Islet of Langerhans (tissue), 1 donor: Measurements from ENCODE around the gene HIBADH.
"Not testable (repeated sequence)": the region's sequence is repeated elsewhere in the genome, so short reads cannot be mapped to it uniquely, and the experiment has no call there.

Source experiments
- FAIRE-seq: peaks from one replicate; lab custom pipeline; 2011; peaks lifted over from hg19 to GRCh38; lab: Jason Lieb, UNC

Gene HIBADH

DNA sequence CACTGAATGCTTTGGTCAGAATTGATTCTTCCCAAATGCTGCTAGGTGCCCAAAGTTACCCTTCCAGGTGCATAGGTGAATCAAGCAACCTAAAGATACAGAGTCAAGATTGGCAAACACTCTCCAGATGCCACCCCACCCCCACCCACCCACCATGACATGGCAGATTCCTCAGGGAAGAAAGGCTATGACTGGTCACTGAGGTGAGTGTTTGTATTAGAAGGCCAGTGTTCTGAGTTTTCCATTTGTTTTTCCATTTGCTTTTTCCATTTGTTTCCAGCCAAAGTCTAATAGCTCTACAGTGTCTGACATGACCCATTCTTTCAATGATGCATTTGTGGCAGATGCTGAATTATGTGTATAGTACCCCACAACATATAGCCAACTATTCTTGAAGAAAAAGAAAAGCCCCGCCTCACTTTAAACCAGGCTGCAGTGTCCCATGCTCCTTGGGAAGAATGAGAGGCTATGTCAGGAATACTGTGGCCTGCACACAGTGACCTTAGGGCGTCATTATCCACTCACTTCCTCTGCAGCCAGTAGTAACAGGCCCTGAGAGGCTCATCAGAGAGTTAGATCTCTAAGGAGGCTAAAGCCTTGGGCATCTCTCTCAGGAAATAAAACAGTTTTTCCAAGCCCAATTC is 16.1 kb upstream of the HIBADH start:
- FAIRE-seq = no peak

- FAIRE-seq = no peak
Measured at GRCh38 chr7:27677912-27678612, 15.4 kb upstream of the HIBADH start.

GRCh38 chr7:27674126-27674525 is 11.4 kb upstream of the HIBADH start:
- FAIRE-seq = not testable (repeated sequence)

DNA sequence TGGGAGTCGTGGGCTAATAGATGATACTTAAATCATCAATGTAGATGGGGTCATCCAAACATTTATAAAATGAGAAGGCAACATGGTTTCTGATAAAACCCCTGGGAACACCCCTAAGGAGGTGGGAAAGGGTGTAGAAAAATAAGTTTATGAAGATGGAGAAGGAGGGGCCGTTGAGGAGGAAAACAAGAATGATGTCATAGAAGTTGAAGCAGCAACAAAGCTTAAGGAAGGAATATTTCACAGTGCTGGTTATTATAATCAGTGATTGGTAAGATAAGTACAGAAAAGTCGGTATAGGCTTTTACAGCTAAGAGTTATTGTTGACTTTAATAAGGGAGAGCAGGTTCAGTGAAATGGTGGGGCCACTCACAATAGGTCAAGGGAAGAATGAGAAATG is 9.0 kb upstream of the HIBADH start:
- FAIRE-seq = no peak

DNA sequence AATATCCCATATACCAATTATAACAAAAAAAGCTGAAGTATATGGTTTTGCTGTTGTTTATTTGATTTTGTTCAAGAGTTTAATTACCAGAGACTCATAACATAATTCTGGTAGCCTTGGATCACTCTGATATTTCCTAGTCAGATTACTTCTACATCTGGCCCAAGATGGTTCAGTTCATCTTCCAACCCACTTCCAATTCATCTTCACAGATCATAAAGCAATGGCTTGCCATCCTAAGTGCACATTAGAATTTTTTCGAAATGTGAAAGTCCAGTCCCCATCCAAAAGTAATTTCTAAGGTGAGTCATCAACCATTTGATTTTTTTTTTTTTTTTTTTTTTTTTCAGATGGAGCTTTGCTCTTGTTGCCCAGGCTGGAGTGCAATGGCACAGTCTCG is 8.0 kb upstream of the HIBADH start:
- FAIRE-seq = no peak

- no peak for FAIRE-seq
Measured at GRCh38 chr7:27670177-27670576, 7.5 kb upstream of the HIBADH start.

DNA sequence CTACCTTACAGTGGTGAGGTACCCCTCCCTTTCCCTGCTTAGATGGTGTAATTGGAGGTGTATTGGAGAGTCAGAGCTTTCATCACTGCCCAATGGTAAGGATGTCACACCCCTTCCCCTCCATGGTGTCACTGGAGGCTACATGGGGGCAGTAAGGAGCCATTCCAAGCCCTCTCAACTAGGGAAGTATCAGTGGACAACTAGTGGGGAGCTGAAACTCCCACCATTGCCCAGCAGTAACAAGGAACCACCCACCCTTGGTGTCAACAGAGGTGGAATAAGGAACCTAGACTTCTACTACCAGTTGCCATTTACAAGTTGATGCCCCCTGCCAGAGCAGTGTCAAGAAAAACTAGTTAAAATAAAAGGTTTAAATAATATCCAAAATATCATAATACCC is 2.8 kb upstream of the HIBADH start:
- FAIRE-seq = no peak

- no peak for FAIRE-seq
Measured at GRCh38 chr7:27663989-27664331, 1.3 kb upstream of the HIBADH start.

GRCh38 chr7:27661811-27662489 is 733 bp downstream of the HIBADH start:
- FAIRE-seq = no peak

GRCh38 chr7:27656724-27657123 is 6.0 kb downstream of the HIBADH start:
- no peak for FAIRE-seq

- FAIRE-seq = no peak
Measured at GRCh38 chr7:27655184-27655583, 7.5 kb downstream of the HIBADH start.

GRCh38 chr7:27652518-27652917 is 10.2 kb downstream of the HIBADH start:
- no peak for FAIRE-seq

DNA sequence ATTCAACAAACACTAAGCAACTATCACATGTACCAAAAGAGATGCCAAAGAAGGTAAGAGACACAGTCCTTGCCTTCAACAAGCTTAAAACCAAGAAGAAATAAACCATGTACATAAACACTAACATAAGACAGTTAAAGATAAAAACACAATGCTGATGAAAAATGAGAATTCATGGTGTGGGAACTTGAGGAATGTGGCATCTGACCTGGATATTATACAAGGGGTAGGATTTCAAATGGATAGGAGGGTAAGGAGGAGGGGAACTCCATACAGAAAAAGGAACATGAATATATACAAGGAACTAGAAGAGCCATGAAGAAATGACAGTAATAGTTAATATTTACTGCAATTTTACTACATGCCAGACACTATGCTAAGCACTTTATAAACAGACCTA is 11.0 kb downstream of the HIBADH start:
- FAIRE-seq = no peak

- no peak for FAIRE-seq
Measured at GRCh38 chr7:27650283-27650682, 12.4 kb downstream of the HIBADH start.

- no peak for FAIRE-seq
Measured at GRCh38 chr7:27647489-27647888, 15.2 kb downstream of the HIBADH start.

- no peak for FAIRE-seq
Measured at GRCh38 chr7:27647046-27647445, 15.6 kb downstream of the HIBADH start.

DNA sequence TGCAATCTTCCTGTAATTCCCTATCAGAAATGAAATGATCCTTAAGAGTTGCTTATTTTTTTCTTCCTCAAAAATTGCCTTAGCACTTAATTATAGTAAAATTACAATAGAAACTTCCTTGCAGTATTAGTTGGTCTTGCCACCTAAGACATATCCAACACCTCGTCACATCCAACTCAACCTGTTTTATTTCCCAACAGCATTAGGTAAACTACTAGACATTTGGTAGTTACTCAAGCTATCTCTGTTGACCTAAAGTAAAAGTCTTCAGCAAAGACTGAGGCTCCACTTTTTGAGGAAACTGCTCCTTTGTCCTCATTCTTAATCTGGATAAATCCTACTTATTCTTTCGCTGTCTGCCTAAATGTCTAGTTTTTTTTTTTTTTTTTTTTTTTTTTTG is 20.4 kb downstream of the HIBADH start:
- FAIRE-seq = no peak

DNA sequence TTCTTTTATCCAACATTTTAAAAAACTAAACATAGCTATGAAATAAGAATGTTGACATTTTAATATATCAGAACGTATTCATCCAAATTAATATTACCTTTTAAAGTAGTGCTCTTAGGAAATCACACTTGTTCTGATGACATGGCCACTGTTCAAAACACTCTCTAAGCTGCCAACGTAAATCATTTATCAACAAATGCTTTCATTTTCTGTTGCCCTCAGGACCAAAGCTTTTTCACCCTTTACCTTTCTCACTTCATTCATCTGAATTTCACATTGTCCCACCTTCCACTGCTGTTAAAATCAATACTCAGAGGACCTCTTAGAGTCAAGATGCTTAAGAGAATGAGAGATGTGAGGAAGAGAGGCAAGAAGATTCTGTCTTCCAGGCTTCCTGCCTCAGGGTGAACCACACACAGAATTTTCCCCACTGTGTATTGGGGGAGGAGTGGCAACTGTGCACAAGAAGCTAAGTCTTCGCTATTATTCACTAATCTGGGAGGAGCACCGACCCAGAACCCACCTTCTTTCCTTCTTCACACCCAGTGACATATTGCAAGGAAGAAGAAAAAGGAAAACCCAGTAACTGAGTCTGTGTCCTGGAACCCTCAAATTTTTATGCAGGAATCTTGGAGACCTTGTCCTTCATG is 21.0 kb downstream of the HIBADH start:
- no peak for FAIRE-seq

DNA sequence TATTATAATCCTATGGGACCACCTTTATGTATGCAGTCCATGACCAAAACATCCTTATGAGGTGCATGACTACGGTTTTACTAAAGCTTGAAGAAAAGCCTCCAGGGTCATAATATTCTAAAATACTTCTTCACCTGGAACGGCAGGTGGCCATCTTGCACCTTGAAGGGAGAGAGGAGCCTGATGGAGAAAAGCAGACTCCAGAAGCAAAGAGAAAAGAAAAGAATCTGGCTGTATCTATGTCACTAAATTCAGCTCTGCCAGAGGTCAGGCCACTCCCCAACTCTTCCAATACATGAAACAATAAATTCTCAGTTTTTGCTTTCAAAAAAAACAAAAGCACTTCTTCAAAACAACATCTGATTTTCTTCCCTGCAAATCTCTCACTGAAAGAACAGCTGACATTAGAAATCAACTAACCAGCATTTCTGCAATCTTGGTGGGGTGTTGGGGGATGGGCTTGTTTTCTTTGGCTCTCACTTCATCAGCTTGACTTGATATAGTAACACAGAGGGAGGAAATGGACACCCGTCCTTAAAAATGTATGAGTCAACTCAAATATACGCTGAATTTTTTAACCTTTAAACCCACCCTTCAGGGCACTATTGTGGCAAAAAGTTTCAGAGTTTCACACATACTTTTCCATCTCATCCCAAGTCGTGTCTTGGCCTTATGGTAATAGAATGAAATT is 21.7 kb downstream of the HIBADH start:
- FAIRE-seq = no peak

GRCh38 chr7:27639851-27640250 is 22.8 kb downstream of the HIBADH start:
- FAIRE-seq = no peak

DNA sequence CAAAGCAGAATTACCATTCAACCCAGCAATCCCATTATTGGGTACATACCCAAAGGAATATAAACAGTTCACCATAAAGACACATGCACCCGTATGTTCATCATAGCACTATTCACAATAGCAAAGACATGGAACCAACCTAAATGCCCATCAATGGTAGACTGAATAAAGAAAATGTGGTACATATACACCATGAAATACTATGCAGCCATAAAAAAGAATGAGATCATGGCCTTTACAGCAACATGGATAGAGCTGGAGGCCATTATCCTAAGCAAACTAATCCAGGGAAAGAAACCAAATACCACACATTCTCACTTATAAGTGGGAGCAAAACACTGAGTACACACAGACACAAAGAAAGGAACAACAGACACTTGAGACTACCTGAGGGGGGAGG is 23.6 kb downstream of the HIBADH start:
- FAIRE-seq = not testable (repeated sequence)

DNA sequence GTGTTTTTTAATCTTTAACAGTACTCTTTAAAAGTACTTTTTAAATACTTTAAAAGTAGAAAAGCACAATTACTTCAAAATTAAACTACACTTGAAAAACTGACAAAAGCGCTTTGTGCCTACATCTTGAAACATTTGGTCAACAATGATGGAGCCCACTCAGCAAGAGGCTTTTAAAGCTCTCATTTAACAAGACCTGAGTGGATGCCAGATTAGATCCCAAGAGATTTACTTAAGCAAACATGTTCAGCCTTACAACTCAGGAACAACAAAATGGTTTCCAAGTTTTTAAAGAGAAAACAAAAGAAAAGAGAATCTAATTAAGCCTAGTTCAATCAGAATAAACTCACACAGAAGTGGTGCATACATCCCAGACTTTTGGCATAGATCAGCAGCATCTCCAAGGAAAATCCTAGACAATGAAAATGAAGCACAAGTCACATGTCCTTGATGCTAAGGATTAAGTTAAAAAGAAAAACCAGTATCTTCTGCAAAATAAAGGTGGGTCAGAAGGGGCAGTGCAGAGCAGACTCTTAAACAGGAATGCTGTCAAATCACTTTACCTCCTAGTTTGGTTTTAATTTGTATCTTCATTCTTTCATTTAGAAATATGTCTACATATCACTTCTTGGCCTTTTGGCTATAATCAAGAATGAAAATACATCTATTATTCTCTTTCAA is 26.2 kb downstream of the HIBADH start:
- FAIRE-seq = no peak
